ENCODE data around the gene GLI2. TPM values are rescaled to one million over a fixed set of nuclear protein-coding genes. Genes with fewer than 3 reads are reported as not detected.

The GLI2 gene
- total RNA-seq, 1 experiment from 2014 or later, result 6.2 TPM

DNA sequence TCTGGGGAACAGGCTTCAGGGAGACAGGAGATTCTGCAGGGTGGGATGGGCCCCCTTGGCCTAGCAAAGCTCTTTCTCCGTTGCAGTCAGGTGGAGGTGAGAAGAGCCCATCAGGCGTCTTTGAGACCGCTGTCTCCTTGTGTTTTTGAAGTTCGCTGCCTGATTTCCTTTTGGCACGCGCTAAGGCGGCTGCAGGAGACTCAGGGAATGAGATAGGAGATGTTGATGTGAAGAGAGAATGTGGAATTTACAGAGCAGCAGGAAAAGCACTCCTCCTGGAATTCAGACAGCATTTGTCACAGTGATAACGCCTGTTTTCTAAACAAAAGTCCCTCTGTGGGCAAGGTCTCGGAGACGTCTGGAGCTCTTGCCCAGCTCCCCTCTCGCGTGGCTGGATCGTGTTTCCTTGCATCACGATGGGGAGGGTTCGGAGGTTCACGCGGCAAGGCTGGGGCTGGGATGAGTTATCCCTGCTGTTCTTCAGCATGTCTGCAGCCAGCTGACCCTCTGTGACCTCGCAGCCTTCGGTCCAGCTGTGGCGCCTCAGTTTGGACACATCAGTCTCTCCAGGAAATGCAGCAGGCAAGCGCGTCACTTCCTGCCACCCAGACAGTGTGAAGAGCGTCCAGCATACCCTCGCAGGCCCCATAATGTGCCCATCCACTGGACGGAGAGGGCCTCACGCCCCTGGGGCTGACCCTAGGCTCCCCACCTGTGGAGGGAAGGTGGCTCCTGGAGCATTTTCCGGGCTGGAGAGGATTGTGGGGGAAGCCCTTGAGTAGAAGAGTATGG is 30.2 kb downstream of the GLI2 start:
- TF ChIP-seq SIN3A (IDR thresholded peaks at IDR 0.05; ENCODE audit: borderline replicate concordance, insufficient read depth, low read depth, low read length), result no peak
- intact Hi-C loops (cut with micrococcal nuclease; ENCODE audit: unreplicated experiment), result no loop called here
- H3K4me1 ChIP-seq (ENCODE audit: control insufficient read depth, insufficient read depth, low read length), result peaks cover 11% of the 10 kb centered on the region
- ChIA-PET POLR2A (no interaction called here), CTCF (no interaction called here)
- H3K27me3 ChIP-seq (ENCODE audit: control insufficient read depth, insufficient read depth, low read length), result no peaks in the 10 kb centered on the region
- DNase-seq (ENCODE audit: low read depth, low spot score) (no peak), ATAC-seq (0 out of 2 replicates have a peak, but pooled peaks have one; percentile 6)
- no peak overlapping the region for H3K4me3 ChIP-seq (ENCODE audit: low read depth in 2 of 2, low read length in 2 of 2)
- no peaks in the 10 kb centered on the region for H3K36me3 ChIP-seq (ENCODE audit: control insufficient read depth, insufficient read depth, low read length)
- no TSS peak for BruUV-seq (replicated peaks)
- in situ Hi-C loops (cut with HindIII; ENCODE audit: low pct_unique_long_range_greater_than_20kb, low sequenced_read_pairs), result no loop called here
- H3K27ac ChIP-seq (ENCODE audit: low read length), result peak overlapping the region; percentile 44; the same call in 1 of the 2 replicates
- H3K9me3 ChIP-seq (ENCODE audit: control insufficient read depth, insufficient read depth, low read depth, low read length), result no peaks in the 10 kb centered on the region

DNA sequence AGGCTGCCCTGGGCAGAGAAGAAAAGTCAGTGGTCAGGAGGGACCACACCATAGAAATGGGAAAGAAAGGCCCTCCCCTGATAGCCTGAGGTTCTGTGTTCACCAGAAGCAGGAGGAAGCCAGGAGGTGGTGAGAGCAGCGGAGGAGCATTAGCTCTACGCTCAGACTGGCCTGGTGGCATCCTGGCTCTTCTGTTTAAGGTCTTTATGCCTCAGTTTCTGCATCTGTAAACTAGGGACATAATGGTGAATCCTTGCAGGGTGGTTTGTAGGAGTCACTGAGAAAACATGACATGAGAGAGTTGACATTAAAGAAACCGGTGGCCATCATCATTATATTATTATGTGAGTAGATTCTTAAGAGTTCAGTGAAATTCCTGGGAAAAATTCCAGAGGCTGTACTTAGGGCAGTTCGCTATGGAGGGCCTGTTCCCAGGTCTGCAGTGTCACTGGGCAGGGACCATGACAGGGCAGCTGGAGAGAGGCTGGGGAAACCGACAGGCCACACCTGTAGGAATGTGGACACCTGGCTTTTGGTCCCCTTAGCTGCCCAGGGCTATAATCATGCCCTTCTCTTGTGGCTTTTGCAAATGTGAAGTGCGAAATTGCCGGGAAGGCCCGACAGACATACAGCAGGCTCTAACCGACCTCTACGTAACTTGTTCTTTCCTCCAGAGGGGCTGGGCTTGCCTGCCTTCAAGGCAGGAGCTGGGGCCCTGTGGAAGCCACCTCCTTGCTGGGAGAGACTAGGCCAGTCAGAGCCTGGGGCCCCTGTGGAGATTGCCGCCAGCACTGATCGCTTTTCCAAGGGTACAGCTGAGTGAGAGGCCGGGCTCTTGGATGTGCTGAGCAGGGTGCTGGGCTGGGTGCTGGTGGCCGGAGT is 31.0 kb downstream of the GLI2 start:
- POLR2A ChIA-PET, result no interaction called here
- H3K4me3 ChIP-seq (ENCODE audit: low read depth in 2 of 2, low read length in 2 of 2), result no peak overlapping the region
- H3K27ac ChIP-seq (ENCODE audit: low read length), result no peak overlapping the region
- H3K36me3 ChIP-seq (ENCODE audit: control insufficient read depth, insufficient read depth, low read length), result no peaks in the 10 kb centered on the region
- TF ChIP-seq, protein P1, sequence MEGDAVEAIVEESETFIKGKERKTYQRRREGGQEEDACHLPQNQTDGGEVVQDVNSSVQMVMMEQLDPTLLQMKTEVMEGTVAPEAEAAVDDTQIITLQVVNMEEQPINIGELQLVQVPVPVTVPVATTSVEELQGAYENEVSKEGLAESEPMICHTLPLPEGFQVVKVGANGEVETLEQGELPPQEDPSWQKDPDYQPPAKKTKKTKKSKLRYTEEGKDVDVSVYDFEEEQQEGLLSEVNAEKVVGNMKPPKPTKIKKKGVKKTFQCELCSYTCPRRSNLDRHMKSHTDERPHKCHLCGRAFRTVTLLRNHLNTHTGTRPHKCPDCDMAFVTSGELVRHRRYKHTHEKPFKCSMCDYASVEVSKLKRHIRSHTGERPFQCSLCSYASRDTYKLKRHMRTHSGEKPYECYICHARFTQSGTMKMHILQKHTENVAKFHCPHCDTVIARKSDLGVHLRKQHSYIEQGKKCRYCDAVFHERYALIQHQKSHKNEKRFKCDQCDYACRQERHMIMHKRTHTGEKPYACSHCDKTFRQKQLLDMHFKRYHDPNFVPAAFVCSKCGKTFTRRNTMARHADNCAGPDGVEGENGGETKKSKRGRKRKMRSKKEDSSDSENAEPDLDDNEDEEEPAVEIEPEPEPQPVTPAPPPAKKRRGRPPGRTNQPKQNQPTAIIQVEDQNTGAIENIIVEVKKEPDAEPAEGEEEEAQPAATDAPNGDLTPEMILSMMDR (IDR thresholded peaks at IDR 0.05), result no peak
- no peak for TF ChIP-seq SIN3A (IDR thresholded peaks at IDR 0.05; ENCODE audit: borderline replicate concordance, insufficient read depth, low read depth, low read length)
- TF ChIP-seq, protein P2, sequence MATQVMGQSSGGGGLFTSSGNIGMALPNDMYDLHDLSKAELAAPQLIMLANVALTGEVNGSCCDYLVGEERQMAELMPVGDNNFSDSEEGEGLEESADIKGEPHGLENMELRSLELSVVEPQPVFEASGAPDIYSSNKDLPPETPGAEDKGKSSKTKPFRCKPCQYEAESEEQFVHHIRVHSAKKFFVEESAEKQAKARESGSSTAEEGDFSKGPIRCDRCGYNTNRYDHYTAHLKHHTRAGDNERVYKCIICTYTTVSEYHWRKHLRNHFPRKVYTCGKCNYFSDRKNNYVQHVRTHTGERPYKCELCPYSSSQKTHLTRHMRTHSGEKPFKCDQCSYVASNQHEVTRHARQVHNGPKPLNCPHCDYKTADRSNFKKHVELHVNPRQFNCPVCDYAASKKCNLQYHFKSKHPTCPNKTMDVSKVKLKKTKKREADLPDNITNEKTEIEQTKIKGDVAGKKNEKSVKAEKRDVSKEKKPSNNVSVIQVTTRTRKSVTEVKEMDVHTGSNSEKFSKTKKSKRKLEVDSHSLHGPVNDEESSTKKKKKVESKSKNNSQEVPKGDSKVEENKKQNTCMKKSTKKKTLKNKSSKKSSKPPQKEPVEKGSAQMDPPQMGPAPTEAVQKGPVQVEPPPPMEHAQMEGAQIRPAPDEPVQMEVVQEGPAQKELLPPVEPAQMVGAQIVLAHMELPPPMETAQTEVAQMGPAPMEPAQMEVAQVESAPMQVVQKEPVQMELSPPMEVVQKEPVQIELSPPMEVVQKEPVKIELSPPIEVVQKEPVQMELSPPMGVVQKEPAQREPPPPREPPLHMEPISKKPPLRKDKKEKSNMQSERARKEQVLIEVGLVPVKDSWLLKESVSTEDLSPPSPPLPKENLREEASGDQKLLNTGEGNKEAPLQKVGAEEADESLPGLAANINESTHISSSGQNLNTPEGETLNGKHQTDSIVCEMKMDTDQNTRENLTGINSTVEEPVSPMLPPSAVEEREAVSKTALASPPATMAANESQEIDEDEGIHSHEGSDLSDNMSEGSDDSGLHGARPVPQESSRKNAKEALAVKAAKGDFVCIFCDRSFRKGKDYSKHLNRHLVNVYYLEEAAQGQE (IDR thresholded peaks at IDR 0.05; ENCODE audit: insufficient read depth in 1 of 2, low read depth in 2 of 2, low read length in 1 of 2), result no peak
- no peak for TF ChIP-seq POLR2AphosphoS5 (IDR thresholded peaks at IDR 0.05; ENCODE audit: low read depth, low read length)
- no peak for TF ChIP-seq TCF7L2 (IDR thresholded peaks at IDR 0.05; ENCODE audit: low read depth, low read length)
- BruUV-seq (replicated peaks), result no TSS peak
- ATAC-seq (no peak), DNase-seq (ENCODE audit: low read depth, low spot score) (no peak)
- CTCF ChIA-PET, result no interaction called here
- in situ Hi-C loops (cut with HindIII; ENCODE audit: low pct_unique_long_range_greater_than_20kb, low sequenced_read_pairs) (no loop called here), intact Hi-C loops (cut with micrococcal nuclease; ENCODE audit: unreplicated experiment) (no loop called here)
- no peaks in the 10 kb centered on the region for H3K9me3 ChIP-seq (ENCODE audit: control insufficient read depth, insufficient read depth, low read depth, low read length)
- H3K27me3 ChIP-seq (ENCODE audit: control insufficient read depth, insufficient read depth, low read length), result no peaks in the 10 kb centered on the region
- H3K4me1 ChIP-seq (ENCODE audit: control insufficient read depth, insufficient read depth, low read length), result peaks cover 20% of the 10 kb centered on the region
